ENCODE measurements around the gene FBXO27.

The FBXO27 gene

DNA sequence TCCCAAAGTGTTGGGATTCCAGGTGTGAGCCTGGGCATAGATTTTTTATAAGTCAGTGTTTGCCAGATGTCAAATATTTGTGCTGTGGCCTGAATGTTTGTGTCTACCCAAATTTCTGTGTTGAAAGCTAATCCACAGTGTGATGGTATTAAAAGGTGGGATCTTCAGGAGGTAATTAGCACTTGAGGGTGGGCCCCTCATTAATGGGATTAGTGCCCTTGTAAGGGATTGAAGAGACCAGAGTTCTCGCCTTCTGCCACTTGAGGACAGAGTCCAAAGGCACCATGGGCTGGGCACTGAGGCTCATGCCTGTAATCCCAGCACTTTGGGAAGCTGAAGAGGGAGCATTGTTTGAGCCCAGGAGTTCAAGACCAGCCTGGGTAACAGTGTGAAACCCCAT, 47.1 kb downstream of the FBXO27 start:
- DNase-seq = no peak

DNA sequence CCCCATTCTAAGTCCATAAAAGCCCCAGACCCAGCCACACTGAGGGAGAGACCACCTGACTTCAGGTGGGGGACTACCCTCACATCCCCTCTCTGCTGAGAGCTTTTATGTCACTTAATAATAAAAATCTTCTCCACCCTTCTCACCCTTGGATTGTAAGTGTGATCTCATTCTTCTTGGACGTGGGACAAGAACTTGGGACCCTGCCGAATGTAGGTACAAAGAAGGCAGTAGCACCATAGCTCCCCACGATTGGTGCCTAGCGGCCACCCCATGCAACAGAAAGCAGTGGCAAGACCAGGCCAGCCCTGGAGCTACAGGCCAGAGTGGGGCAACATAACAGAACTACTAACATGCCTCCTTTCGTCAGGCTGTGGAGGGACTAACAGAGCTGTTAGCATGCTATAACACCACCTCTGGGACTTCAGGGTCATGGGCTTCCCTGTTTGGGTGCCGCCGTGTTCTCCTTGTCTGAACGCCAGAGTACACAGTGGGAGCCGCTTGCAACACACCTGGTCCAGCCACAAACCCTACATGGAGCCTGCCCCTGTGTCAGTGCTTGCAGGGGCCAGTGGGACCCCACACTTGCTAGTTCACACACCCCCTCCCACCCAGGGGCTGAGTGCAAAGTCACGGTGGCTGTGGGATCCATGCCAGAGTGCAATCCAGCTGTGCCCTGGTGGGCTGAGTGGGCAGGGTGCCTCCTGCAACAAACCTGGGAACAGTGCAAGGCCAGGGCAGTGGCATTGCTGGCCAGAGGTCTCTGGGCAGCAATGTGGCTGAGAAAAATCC, 51.6 kb downstream of the FBXO27 start:
- no peak for DNase-seq

DNA sequence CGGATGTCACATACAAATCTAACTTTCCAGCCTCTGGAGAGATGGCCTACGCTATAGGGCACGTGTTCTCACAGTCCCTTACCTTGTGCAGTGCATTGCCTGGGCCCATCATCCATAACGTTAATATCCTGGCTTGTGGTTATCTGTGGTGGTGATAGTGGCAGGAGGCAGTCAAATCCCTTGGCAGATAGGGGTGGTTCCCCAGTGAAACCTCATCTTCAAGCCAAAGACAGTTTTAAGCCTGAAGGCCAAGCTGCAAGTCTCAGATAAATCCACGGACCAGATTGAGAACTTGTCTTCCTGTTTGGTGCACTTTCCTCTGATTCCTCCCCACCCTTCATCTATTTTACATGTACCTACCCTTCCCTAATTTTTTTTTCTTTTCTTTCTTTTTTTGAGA, 52.5 kb downstream of the FBXO27 start:
- no peak for DNase-seq

DNA sequence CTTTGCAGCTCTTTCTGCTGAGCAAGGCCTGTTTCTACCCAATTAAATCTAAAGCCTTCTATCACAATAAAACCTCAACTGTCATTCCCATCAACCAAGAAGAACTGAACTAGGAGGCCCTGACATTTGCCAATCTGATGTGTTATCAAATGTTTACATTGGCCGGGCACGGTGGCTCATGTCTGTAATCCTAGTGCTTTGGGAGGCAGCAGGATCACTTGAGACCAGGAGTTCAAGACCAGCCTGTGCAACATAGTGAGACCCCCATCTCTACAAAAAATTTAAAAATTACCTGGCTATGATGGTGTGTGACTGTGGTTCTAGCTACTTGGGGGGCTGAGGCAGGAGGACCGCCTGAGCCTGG, 54.0 kb downstream of the FBXO27 start:
- DNase-seq = no peak

DNA sequence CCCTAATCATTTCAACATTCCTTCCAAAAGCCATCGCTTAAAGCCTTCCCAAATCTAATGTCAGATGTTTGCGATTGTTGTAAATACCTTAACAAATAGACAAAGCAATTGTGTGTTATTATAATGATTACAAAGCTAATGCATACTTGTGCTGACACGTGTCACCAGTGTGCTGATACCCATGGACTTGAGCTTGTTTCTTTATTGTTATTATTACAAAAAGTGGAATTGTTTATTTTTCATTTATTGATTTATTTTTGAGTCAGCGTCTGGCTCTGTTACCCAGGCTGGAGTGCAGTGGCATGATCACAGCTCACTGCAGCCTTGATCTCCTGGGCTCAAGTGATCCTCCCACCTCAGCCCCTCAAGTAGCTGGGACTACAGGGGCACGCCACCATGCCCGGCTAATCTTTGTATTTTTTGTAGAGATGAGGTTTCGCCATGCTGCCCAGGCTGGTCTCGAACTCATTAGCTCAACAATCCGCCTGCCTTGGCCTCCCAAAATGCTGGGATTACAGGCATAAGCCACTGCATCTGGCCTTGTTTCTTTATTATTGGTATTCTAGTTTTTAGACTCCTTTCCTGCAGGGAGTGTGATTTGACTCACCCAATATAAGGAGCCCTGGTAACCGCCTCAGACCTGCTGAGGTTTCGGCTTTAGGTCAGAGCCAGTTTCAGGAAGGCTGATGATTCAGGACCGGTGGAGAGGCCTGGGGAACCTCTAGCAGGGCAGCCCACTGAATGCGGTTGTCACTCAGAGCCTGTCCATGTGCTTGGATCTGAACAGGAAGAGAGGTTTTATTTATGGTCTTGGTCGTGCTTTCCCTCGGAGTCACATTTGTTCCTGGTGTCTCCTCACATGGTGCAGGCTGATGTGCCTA, 54.7 kb downstream of the FBXO27 start:
- no peak for DNase-seq

DNA sequence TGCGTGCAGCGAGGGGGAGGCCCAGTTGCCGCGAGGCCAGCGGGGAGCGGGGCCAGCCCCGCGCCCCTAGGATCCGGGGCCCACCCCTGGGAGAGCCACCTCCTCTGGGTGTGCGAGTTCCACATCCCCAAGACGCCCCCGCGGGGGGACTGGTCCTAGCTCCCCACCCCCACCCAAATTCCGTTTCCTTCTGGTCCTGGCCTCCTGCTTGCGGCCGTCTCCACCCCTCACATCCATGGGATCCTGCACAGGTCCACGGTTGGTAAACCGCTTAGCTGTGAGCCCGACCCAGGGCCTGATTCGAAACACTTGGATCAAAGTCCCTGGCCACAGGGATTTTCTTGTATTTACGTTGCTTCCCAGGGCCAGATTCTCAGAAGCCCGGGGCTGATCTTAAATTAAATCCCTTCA, 56.5 kb downstream of the FBXO27 start:
- DNase-seq = no peak

DNA sequence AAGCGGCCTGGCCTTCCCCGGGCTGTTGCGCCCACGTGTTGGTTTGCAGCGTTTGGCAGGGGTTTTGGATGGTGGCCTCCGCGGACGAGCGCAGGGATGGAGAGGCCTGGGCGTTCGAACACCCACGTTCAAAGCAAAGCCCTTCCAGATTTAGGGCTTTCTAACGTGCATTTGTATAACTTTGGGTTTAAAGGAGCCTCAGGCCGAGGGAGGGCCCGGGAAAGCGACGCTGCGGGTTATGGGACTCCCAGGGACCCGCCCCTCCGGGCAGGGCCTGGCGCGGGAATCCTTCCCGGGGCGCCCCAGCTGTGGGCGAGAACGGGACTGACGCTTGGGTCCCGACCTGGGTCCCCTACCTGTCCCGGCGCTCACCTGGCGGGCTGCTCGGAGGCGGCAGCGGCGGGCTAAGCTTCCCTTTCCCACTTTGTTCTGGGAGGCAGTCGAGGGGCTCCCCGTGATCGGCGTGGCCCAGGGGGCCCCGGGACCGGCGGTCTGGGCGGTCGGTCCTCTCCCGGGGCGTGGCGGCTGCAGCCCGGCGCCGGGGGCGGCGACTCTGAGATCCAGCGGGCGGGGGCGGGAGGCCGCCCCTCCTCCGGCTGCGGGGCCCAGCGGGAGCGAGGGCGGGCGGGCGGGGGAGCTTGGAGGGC, 57.0 kb downstream of the FBXO27 start, which contains the start of gene FBXO17:
Gene FBXO17, minus strand, starts transcription at position 529 of the 647 bp plus-strand sequence. CDS start 25,423 bp downstream, outside the sequence.
- no peak for DNase-seq

DNA sequence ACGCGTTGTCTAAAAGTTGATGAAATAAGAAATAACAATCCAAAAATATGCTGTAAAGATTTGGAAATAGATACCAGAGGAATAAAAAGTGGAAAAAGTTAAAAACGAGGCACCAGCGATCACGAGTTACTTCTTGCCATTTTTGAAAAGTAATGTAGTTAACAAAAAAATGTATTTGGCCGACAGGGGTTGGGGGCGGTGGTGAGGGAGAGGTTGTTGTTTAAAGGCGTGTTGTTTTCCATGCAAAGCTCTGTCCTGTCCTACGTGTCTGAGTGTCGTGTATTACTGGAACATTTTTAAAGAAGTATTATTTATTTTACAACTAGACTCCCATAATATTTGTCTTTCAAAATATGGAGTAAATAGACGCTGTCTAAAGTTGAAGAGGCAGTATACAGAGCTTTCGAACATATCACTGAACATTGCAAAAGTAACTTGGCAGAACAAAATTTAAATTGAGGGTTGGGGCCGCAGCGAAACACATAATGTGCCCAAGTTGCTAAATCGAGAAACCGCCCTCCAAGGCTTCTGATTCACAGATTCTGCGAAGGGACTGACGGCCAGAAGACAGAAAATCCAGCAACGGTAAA, 57.6 kb downstream of the FBXO27 start:
- no peak for DNase-seq

Data from cerebellar nuclear complex (tissue), 1 donor.